OCI-LY1 (cell line): ENCODE results near the gene NUDT21.

Experiments used
- H2AFZ ChIP-seq: fragments of 200-600 bp; sonication (generic), shearing (Covaris generic); 2 replicates; pipeline ENCODE4 v1.6.0; 2014; ENCODE audit warnings: antibody characterized with exemption, mild to moderate bottlenecking, low read length
- H3F3A ChIP-seq: fragments of 200-600 bp; sonication (generic), shearing (Covaris generic); 2 replicates; pipeline ENCODE4 v1.6.0; 2014; ENCODE audit warnings: mild to moderate bottlenecking, antibody characterized with exemption, low read length, moderate library complexity; ENCODE audit not compliant: insufficient read depth
- H3K27ac ChIP-seq: fragments of 200-600 bp; sonication (generic); 2 replicates; pipeline ENCODE4 v1.5.1; 2014; ENCODE audit warnings: low read length, mixed run types, mild to moderate bottlenecking, low read depth; ENCODE audit not compliant: poor library complexity, severe bottlenecking
- H3K27me3 ChIP-seq: fragments of 200-600 bp; sonication (generic); 2 replicates; pipeline ENCODE4 v1.6.0; 2014; ENCODE audit warnings: antibody characterized with exemption, mild to moderate bottlenecking, low read length, moderate library complexity; ENCODE audit not compliant: insufficient read depth
- H3K36me3 ChIP-seq: fragments of 200-600 bp; sonication (generic); 2 replicates; pipeline ENCODE4 v1.6.1; 2014; ENCODE audit warnings: mild to moderate bottlenecking, antibody characterized with exemption, low read length, moderate library complexity, mixed read lengths; ENCODE audit not compliant: insufficient read depth
- H3K4me1 ChIP-seq: fragments of 200-600 bp; sonication (generic); 2 replicates; pipeline ENCODE4 v1.5.1; 2014; ENCODE audit warnings: mild to moderate bottlenecking, low read length, moderate library complexity; ENCODE audit not compliant: insufficient read depth, severe bottlenecking
- H3K4me2 ChIP-seq: fragments of 200-600 bp; sonication (generic), shearing (Covaris generic); 2 replicates; pipeline ENCODE4 v1.6.1; 2014; ENCODE audit warnings: low read length
- H3K4me3 ChIP-seq: fragments of 200-600 bp; sonication (generic); 2 replicates; pipeline ENCODE4 v1.5.1; 2014; ENCODE audit warnings: low read length, low read depth, mild to moderate bottlenecking, mixed read lengths; ENCODE audit not compliant: poor library complexity, severe bottlenecking
- H3K79me2 ChIP-seq: fragments of 200-600 bp; shearing (Covaris generic); 2 replicates; pipeline ENCODE4 v1.6.1; 2016; ENCODE audit warnings: mixed run types, low read length, mixed read lengths; ENCODE audit not compliant: insufficient read depth
- H3K9ac ChIP-seq: fragments of 200-600 bp; sonication (generic), shearing (Covaris generic); 2 replicates; pipeline ENCODE4 v1.6.1; 2014; ENCODE audit warnings: mild to moderate bottlenecking, low read length, mixed read lengths
- H3K9me2 ChIP-seq: fragments of 200-600 bp; sonication (generic), shearing (Covaris generic); 2 replicates; pipeline ENCODE4 v1.6.1; 2014; ENCODE audit warnings: low read depth, mild to moderate bottlenecking, low read length, mixed read lengths
- H3K9me3 ChIP-seq: fragments of 200-600 bp; shearing (Covaris generic); 2 replicates; pipeline ENCODE4 v1.6.1; 2014; ENCODE audit warnings: low read length, mixed read lengths
- H4K20me1 ChIP-seq: fragments of 200-600 bp; sonication (generic), shearing (Covaris generic); 2 replicates; pipeline ENCODE4 v1.6.0; 2016; ENCODE audit warnings: mild to moderate bottlenecking, low read length; ENCODE audit not compliant: insufficient read depth
- EZH2 ChIP-seq: fragments of 200-600 bp; sonication (generic), shearing (Covaris generic); IDR thresholded peaks from 2 replicates; pipeline ENCODE4 v1.8.0; 2017; ENCODE audit warnings: borderline replicate concordance, mixed run types, mild to moderate bottlenecking, antibody characterized with exemption, low read length, moderate library complexity, mixed read lengths
- TF ChIP-seq, protein P1 (sequence below): fragments of 200-600 bp; sonication (generic), shearing (Covaris generic); IDR thresholded peaks from 2 replicates; pipeline ENCODE4 v1.5.1; 2017; ENCODE audit warnings: mild to moderate bottlenecking, antibody characterized with exemption, low read length, moderate library complexity, mixed read lengths

NUDT21 gene

DNA sequence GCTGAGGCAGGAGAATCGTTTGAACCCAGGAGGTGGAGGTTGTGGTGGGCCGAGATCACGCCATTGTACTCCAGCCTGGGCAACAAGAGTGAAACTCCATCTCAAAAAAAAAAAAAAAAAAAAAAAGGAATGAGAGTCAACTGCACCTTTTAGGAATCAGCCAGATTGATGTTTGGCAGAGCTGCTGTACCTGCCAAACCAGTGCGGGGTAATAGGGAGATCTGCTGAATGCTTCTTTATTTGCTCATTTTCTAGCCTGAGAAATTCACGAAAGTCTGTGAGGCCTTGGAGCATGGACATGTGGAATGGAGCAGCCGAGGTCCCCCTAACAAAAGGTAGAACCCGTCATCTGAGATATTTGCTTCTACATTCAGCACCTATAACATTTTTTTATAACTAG lies 18.6 kb upstream of the NUDT21 start:
- Histone ChIP-seq H2AFZ (no peak overlapping the region), H3K9me2 (no peaks in the 10 kb centered on the region), H3K9ac (no peak overlapping the region), H3K4me2 (no peak overlapping the region), H3K4me1 (no peaks in the 10 kb centered on the region), H3K27me3 (no peaks in the 10 kb centered on the region), H3F3A (no peaks in the 10 kb centered on the region), H3K36me3 (peaks cover 94% of the 10 kb centered on the region), H3K4me3 (no peak overlapping the region), H3K9me3 (no peaks in the 10 kb centered on the region), H3K79me2 (no peaks in the 10 kb centered on the region), H3K27ac (no peak overlapping the region), H4K20me1 (no peaks in the 10 kb centered on the region)
- TF ChIP-seq EZH2: no peak
- TF ChIP-seq, protein P1, sequence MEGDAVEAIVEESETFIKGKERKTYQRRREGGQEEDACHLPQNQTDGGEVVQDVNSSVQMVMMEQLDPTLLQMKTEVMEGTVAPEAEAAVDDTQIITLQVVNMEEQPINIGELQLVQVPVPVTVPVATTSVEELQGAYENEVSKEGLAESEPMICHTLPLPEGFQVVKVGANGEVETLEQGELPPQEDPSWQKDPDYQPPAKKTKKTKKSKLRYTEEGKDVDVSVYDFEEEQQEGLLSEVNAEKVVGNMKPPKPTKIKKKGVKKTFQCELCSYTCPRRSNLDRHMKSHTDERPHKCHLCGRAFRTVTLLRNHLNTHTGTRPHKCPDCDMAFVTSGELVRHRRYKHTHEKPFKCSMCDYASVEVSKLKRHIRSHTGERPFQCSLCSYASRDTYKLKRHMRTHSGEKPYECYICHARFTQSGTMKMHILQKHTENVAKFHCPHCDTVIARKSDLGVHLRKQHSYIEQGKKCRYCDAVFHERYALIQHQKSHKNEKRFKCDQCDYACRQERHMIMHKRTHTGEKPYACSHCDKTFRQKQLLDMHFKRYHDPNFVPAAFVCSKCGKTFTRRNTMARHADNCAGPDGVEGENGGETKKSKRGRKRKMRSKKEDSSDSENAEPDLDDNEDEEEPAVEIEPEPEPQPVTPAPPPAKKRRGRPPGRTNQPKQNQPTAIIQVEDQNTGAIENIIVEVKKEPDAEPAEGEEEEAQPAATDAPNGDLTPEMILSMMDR: no peak

DNA sequence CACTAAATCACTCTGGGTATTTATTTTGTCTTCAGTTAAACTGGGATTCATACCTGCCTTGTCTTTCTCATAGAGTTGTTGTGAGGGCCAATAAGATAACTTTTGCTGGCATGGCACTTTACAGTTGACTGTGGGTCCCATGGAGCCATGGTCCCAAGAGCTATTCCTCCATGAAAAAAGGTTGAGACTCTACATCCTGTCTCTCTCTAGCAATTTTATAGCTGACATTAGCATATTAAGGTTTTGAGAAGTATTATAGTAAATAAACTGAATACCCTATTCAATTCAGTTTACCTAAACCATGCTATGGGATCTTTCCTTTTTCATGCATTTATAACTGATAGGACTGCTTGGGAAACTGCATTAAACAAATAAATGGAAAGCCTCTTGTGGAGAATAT lies 17.7 kb upstream of the NUDT21 start:
- Histone ChIP-seq H3F3A (no peaks in the 10 kb centered on the region), H3K9me2 (no peaks in the 10 kb centered on the region), H3K4me3 (no peak overlapping the region), H2AFZ (no peak overlapping the region), H3K9ac (no peak overlapping the region), H3K4me2 (no peak overlapping the region), H3K9me3 (no peaks in the 10 kb centered on the region), H3K79me2 (no peaks in the 10 kb centered on the region), H3K27me3 (no peaks in the 10 kb centered on the region), H4K20me1 (no peaks in the 10 kb centered on the region), H3K4me1 (no peaks in the 10 kb centered on the region), H3K27ac (no peak overlapping the region), H3K36me3 (peaks cover 95% of the 10 kb centered on the region)
- no peak for TF ChIP-seq EZH2
- TF ChIP-seq, protein P1: no peak

DNA sequence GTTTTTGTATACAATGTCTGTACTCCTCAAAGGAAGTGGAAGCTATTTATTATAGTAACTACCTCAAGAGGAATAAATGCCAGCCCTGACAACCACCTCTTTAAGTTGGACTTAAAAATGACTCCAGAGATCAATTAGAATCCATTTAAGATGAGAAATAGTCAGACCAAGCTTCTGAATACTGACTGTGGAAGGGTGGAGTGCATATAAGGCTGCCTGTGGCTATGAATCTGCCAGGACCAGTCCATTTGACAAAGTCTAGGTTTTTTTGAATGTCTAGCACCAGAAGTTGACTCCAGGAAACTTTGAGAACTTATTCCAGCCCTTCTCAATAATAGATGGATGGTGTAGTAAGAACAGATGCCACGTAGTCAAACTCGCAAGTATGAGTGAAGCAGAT lies 15.2 kb upstream of the NUDT21 start:
- Histone ChIP-seq H3K27ac (no peak overlapping the region), H3K4me2 (no peak overlapping the region), H3K9ac (no peak overlapping the region), H3K9me2 (no peaks in the 10 kb centered on the region), H3K36me3 (peaks cover 91% of the 10 kb centered on the region), H3K79me2 (no peaks in the 10 kb centered on the region), H3F3A (no peaks in the 10 kb centered on the region), H3K27me3 (no peaks in the 10 kb centered on the region), H3K4me3 (no peak overlapping the region), H3K4me1 (no peaks in the 10 kb centered on the region), H3K9me3 (no peaks in the 10 kb centered on the region), H4K20me1 (no peaks in the 10 kb centered on the region), H2AFZ (no peak overlapping the region)
- TF ChIP-seq, protein P1: no peak
- no peak for TF ChIP-seq EZH2
